Effector CD8-positive, alpha-beta T cell (primary cell): ENCODE results near the gene EHMT1.
"Not testable (repeated sequence)": the region's sequence is repeated elsewhere in the genome, so short reads cannot be mapped to it uniquely, and the experiment has no call there.

Experiments used
- DNase-seq: peaks from one replicate; lab custom pipeline; 2025; lab: John Stamatoyannopoulos, UW

The EHMT1 gene

DNA sequence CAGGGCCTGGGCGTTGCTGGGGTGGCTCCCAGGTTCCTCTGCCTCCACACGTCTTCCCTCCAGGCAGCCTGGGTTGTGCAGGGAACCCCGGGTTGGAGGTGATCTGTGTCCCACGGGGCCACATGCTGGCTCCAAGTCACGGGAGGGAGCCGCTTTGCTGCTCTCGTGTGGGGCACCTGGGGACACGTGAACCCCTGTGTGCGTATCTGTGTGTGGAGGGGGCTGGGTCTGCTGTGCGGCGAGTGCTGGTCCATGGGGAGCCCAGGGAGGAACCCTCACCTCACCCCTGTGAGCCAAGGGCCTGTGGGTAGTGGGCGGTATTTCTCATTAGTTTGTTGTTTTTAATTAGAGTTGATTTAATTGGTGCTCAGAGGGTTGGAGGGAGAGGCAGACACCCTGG, 266.3 kb downstream of the EHMT1 start:
- DNase-seq, result not testable (repeated sequence)
